HCT116 (cell line): Measurements from ENCODE around the gene SLC7A5. TPM values are rescaled to one million over a fixed set of nuclear protein-coding genes. Genes with fewer than 3 reads are reported as not detected.
"Not testable (repeated sequence)": the region's sequence is repeated elsewhere in the genome, so short reads cannot be mapped to it uniquely, and the experiment has no call there.

Source experiments
- ATAC-seq: fragments of 200-7000 bp; cut with Tn5 transposase; 2 replicates; pipeline ENCODE4 v1.9.1; 2020; ENCODE audit warnings: mild to moderate bottlenecking, moderate library complexity
- BruUV-seq: library from RNA; stranded (reverse); fragments of 400-500 nt; replicated peaks from 2 replicates; lab custom pipeline; 2021; lab: Mats Ljungman, UMichigan
- CTCF ChIA-PET: fragments of 300-600 bp; sonication (Branson Sonifier 250); formaldehyde crosslinking; loops from one replicate; lab custom pipeline; 2021; ENCODE audit warnings: antibody characterized with exemption; lab: Charles Lee
- POLR2A ChIA-PET: fragments of 300-600, 350-600 bp; sonication (Branson Sonifier 250); formaldehyde crosslinking; loops from one replicate; lab custom pipeline; 2021; ENCODE audit warnings: antibody characterized with exemption; lab: Charles Lee
- RAD21 ChIA-PET, 2 experiments: fragments of 300-600 bp; sonication (Branson Sonifier 250); formaldehyde crosslinking; loops; one replicate each; lab custom pipeline; 2023; ENCODE audit warnings: low total read pairs in 2 of 2; ENCODE audit not compliant: uncharacterized antibody in 2 of 2, unreplicated experiment in 2 of 2, low non-redundant PET in 1 of 2; lab: Charles Lee
- DNase-seq: peaks from one replicate; pipeline ENCODE4 v3.0.0-alpha.2; 2010; ENCODE audit warnings: low read depth, low spot score
- H2AFZ ChIP-seq: fragments of 200-600 bp; shearing (Covaris generic), sonication (generic); 2 replicates; pipeline ENCODE4 v1.6.1; 2017; ENCODE audit warnings: low read depth, mixed run types, mixed read lengths, antibody characterized with exemption, low read length; ENCODE audit not compliant: poor library complexity, severe bottlenecking
- H3K27ac ChIP-seq: 2 replicates; pipeline ENCODE4 v1.5.1; 2012; ENCODE audit warnings: low read depth, low read length
- H3K27me3 ChIP-seq: fragments of 200-600 bp; sonication (generic); 2 replicates; pipeline ENCODE4 v1.6.1; 2016; ENCODE audit warnings: mixed run types, low read length, mixed read lengths; ENCODE audit not compliant: insufficient read depth
- H3K36me3 ChIP-seq, 2 experiments: fragments of 200-500 bp in 1 of 2; fragments of 200-600 bp in 1 of 2; sonication (Bioruptor generic) in 1 of 2; sonication (generic) in 1 of 2; 2 replicates each; pipeline versions ENCODE4 v1.5.1 to v1.6.1; 2014 to 2016; ENCODE audit warnings: low read length in 2 of 2, inconsistent platforms in 1 of 2, mixed read lengths in 1 of 2, mixed run types in 1 of 2; ENCODE audit not compliant: insufficient read depth in 2 of 2, control insufficient read depth in 1 of 2
- H3K4me1 ChIP-seq, 2 experiments: fragments of 200-600 bp in 1 of 2; sonication (generic) in 1 of 2; 2 replicates each; pipeline versions ENCODE4 v1.5.1 to v1.6.1; 2012 to 2017; ENCODE audit warnings: low read length in 2 of 2, inconsistent platforms in 1 of 2, mild to moderate bottlenecking in 1 of 2, mixed read lengths in 1 of 2, mixed run types in 1 of 2, moderate library complexity in 1 of 2; ENCODE audit not compliant: insufficient read depth in 2 of 2, control insufficient read depth in 1 of 2
- H3K4me2 ChIP-seq: fragments of 200-600 bp; sonication (generic); 2 replicates; pipeline ENCODE4 v1.6.1; 2017; ENCODE audit warnings: mixed run types, low read length, mixed read lengths
- H3K4me3 ChIP-seq, 2 experiments: fragments of 200-600 bp in 1 of 2; sonication (generic) in 1 of 2; replicated peaks in 1 of 2; 2 replicates each; pipeline ENCODE4 v1.5.1; 2011 to 2016; ENCODE audit warnings: low read length in 2 of 2, control low read depth in 1 of 2, low read depth in 1 of 2, mild to moderate bottlenecking in 1 of 2, mixed read lengths in 1 of 2, mixed run types in 1 of 2
- H3K79me2 ChIP-seq: fragments of 200-600 bp; sonication (generic); 2 replicates; pipeline ENCODE4 v1.6.1; 2017; ENCODE audit warnings: mild to moderate bottlenecking, mixed run types, low read length, moderate library complexity, mixed read lengths; ENCODE audit not compliant: insufficient read depth
- H3K9ac ChIP-seq: fragments of 200-600 bp; sonication (generic); 2 replicates; pipeline ENCODE4 v1.6.1; 2016; ENCODE audit warnings: low read length, mixed read lengths
- H3K9me2 ChIP-seq: fragments of 200-600 bp; sonication (generic), shearing (Covaris generic); 2 replicates; pipeline ENCODE4 v1.6.1; 2017; ENCODE audit warnings: mixed run types, mild to moderate bottlenecking, moderate library complexity; ENCODE audit not compliant: insufficient read depth
- H3K9me3 ChIP-seq, 2 experiments: fragments of 200-500 bp in 1 of 2; fragments of 200-600 bp in 1 of 2; sonication (Bioruptor generic) in 1 of 2; sonication (generic) in 1 of 2; 2 replicates each; pipeline ENCODE4 v1.6.1; 2014 to 2017; ENCODE audit warnings: low read length in 2 of 2, mixed read lengths in 2 of 2, inconsistent platforms in 1 of 2, low read depth in 1 of 2, mild to moderate bottlenecking in 1 of 2, mixed run types in 1 of 2, moderate library complexity in 1 of 2; ENCODE audit not compliant: control insufficient read depth in 1 of 2, insufficient read depth in 1 of 2
- H4K20me1 ChIP-seq: fragments of 200-600 bp; sonication (generic), shearing (Covaris generic); 2 replicates; pipeline ENCODE4 v1.6.1; 2017; ENCODE audit warnings: mixed run types, mild to moderate bottlenecking, moderate library complexity; ENCODE audit not compliant: insufficient read depth
- ZFX ChIP-seq: fragments of 450-650 bp; IDR thresholded peaks from 2 replicates; pipeline ENCODE4 v1.6.1; 2017
- ZNF274 ChIP-seq: fragments of 200-500 bp; sonication (Bioruptor generic); IDR thresholded peaks from 2 replicates; pipeline ENCODE4 v1.6.1; 2014; ENCODE audit warnings: mild to moderate bottlenecking, low read depth, low read length, inconsistent platforms
- intact Hi-C: fragments of 100-400 bp; cut with micrococcal nuclease; formaldehyde crosslinking; loops from 2 replicates; pipeline ENCODE4 v1.10.0; 2022
- total RNA-seq: library from RNA; stranded (reverse); gene quantifications from one replicate; pipeline ENCODE4 v1.2.1, GENCODE V29; 2021; ENCODE audit not compliant: unreplicated experiment

SLC7A5 gene
- total RNA-seq, 1 experiment from 2014 or later: 482 TPM

DNA sequence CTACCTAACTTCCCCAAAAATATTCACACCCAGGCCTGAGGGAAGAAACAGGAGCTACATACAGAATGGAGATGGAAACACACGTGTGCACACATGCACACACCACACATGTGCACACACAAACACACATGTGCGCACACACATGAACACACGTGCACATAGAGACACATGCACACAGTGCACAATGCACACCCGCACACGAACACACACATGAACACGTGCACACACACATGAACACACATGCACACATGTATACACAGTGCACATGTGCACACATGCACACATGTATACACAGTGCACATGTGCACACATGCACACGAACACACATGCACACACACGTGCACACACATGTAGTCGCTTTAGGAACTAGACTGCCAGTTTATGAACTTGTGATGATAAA lies 48.2 kb upstream of the SLC7A5 start:
- TF ChIP-seq ZFX (0 out of 2 replicates have a peak, but pooled peaks have one; percentile 9), ZNF274 (no peak)
- no peak for DNase-seq
- Histone ChIP-seq H2AFZ (no peak overlapping the region), H3K27ac (no peak overlapping the region), H3K4me2 (no peak overlapping the region), H3K79me2 (no peaks in the 10 kb centered on the region), H3K4me3 (no peak overlapping the region), H4K20me1 (no peaks in the 10 kb centered on the region), H3K4me1 (peaks cover 0 to 6% of the 10 kb centered on the region in 2 experiments; a peak in 1 of 4 replicates), H3K9ac (no peak overlapping the region), H3K27me3 (no peaks in the 10 kb centered on the region), H3K36me3 (no peaks in the 10 kb centered on the region), H3K9me3 (no peaks in the 10 kb centered on the region), H3K9me2 (no peaks in the 10 kb centered on the region)
- no TSS peak for BruUV-seq
- POLR2A ChIA-PET: no interaction called here
- ATAC-seq: no peak
- intact Hi-C loops: no loop called here
- CTCF ChIA-PET: no interaction called here
- RAD21 ChIA-PET: no interaction called here

DNA sequence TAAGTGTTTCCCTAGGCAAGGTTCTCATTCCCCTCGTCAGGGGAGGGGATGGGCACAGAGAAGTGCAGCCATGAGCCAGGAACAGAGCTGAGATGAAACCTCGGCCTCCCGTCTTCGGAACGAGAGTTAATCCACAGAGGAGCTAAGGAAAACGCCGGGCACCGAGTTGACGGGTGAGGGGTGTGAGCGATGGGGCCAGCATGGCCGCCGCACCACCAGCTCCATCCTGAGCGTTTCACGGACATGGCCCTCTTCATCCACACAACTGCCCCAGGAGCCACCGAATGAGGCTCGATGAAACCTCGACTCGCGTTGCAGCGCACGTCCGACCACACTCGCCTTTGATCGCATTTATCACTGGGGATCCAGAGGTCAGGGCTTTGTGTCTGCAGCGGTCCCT lies 45.5 kb upstream of the SLC7A5 start:
- Histone ChIP-seq H3K4me3 (no peak overlapping the region), H3K9me2 (no peaks in the 10 kb centered on the region), H3K27me3 (no peaks in the 10 kb centered on the region), H4K20me1 (no peaks in the 10 kb centered on the region), H3K4me2 (no peak overlapping the region), H3K9me3 (no peaks in the 10 kb centered on the region), H3K9ac (no peak overlapping the region), H3K4me1 (no peaks in the 10 kb centered on the region), H3K36me3 (no peaks in the 10 kb centered on the region), H3K79me2 (no peaks in the 10 kb centered on the region), H3K27ac (no peak overlapping the region), H2AFZ (no peak overlapping the region)
- intact Hi-C loops: no loop called here
- POLR2A ChIA-PET: no interaction called here
- TF ChIP-seq ZNF274: no peak
- no TSS peak for BruUV-seq
- CTCF ChIA-PET: interaction anchor here (0.7 kb wide), 1 partner anchor 96 kb away, joined by 3 read pairs; no protein-coding TSS in a partner anchor
- RAD21 ChIA-PET: no interaction called here
- no peak for DNase-seq
- ATAC-seq: no peak

DNA sequence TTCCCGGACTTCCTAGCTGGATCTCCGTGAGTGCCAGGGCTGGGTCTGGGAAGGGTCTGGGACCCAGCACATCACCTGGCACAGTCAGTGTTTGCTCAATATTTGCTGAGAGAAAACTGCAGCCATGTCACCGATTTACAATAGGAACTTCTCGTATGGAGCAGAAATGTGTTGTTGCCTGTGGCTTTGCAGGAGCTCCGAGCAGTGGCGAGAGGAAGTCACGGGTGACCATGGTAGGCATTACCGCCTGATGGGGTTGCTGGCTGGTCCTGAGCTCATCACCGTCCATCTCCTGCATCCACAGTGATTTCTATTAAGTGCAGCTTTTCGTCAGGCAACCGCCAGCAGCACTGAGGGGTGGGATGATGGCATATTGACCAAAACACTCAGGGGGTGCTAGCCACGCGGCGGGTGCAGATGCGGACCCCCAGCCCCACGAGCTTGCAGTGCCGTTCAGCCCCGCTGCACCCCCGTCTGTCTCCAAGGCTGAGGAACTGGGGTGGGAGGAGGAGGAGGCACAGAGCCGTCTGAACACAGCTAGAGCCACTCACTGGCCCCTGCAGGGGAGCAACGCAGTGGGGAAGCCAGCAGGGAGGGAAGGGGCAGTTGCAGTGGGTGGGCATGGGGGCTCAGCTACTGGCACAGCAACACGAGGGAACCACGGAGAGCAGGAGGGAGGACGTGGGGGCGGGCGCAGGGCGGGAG lies 44.9 kb upstream of the SLC7A5 start:
- H3K9me2 ChIP-seq, H3K9me3 ChIP-seq, RAD21 ChIA-PET, H3K27me3 ChIP-seq, H3K79me2 ChIP-seq, BruUV-seq, H2AFZ ChIP-seq, H3K4me3 ChIP-seq, intact Hi-C loops, H3K9ac ChIP-seq, H3K4me1 ChIP-seq, H3K36me3 ChIP-seq, H3K27ac ChIP-seq, ATAC-seq, DNase-seq, H4K20me1 ChIP-seq, H3K4me2 ChIP-seq, CTCF ChIA-PET: not testable (repeated sequence)
- POLR2A ChIA-PET: interaction anchor here (0.6 kb wide), 1 partner anchor 11 kb away, joined by 5 read pairs; no protein-coding TSS in a partner anchor

GRCh38 chr16:87912691-87913090 lies 43.4 kb upstream of the SLC7A5 start:
- H3K4me1 ChIP-seq, H3K9ac ChIP-seq, CTCF ChIA-PET, intact Hi-C loops, H3K9me3 ChIP-seq, H3K27ac ChIP-seq, H3K9me2 ChIP-seq, H3K4me3 ChIP-seq, H3K27me3 ChIP-seq, POLR2A ChIA-PET, H3K4me2 ChIP-seq, H3K79me2 ChIP-seq, H4K20me1 ChIP-seq, RAD21 ChIA-PET, ATAC-seq, H2AFZ ChIP-seq, DNase-seq, BruUV-seq, H3K36me3 ChIP-seq: not testable (repeated sequence)
